Measurements from ENCODE around the gene NAA80. TPM values are rescaled to one million over a fixed set of nuclear protein-coding genes. Genes with fewer than 3 reads are reported as not detected.
A peak's percentile ranks its signal among the peaks of the same experiment; 100 is the strongest.

The NAA80 gene
- total RNA-seq, 4 donors from 2014 or later: 4.7 to 33.5 (median 24.0) TPM

GRCh38 chr3:50299638-50299928 lies 378 bp upstream of the NAA80 start:
- DNase-seq: no peak
- Histone ChIP-seq H3K4me1 (peaks cover 0 to 8% of the 10 kb centered on the region in 2 donors), H3K4me3 (peak overlapping the region; percentile 46 to 48), H3K27ac (peak overlapping the region; percentile 85 to 87), H3K9me3 (no peaks in the 10 kb centered on the region), H3K27me3 (no peaks in the 10 kb centered on the region), H3K36me3 (no peaks in the 10 kb centered on the region)
- intact Hi-C loops (cut with DNase I; ENCODE audit: low total_unique reads): no loop called here
- no peak for TF ChIP-seq POLR2A (IDR thresholded peaks at IDR 0.05)
- no peak for TF ChIP-seq CTCF (IDR thresholded peaks at IDR 0.05)

- DNase-seq: peak in 1 of 2 donors; percentile 31
- Histone ChIP-seq H3K27me3 (no peaks in the 10 kb centered on the region), H3K27ac (peak overlapping the region; percentile 87 to 92), H3K4me3 (peak overlapping the region; percentile 52 to 70), H3K36me3 (no peaks in the 10 kb centered on the region), H3K4me1 (peaks cover 0 to 8% of the 10 kb centered on the region in 2 donors), H3K9me3 (no peaks in the 10 kb centered on the region)
- TF ChIP-seq CTCF (IDR thresholded peaks at IDR 0.05) (no peak), POLR2A (IDR thresholded peaks at IDR 0.05) (no peak)
- intact Hi-C loops (cut with DNase I; ENCODE audit: low total_unique reads): no loop called here
These were observed 1.1 kb downstream of the NAA80 start for GRCh38 chr3:50297896-50298725.

- Histone ChIP-seq H3K4me3 (no peak overlapping the region), H3K27ac (no peak overlapping the region), H3K36me3 (no peaks in the 10 kb centered on the region), H3K4me1 (peaks cover 0 to 8% of the 10 kb centered on the region in 2 donors), H3K9me3 (no peaks in the 10 kb centered on the region), H3K27me3 (no peaks in the 10 kb centered on the region)
- peak in 1 of 2 donors; percentile 55 for DNase-seq
- intact Hi-C loops (cut with DNase I; ENCODE audit: low total_unique reads): no loop called here
- no peak for TF ChIP-seq CTCF (IDR thresholded peaks at IDR 0.05)
- no peak for TF ChIP-seq POLR2A (IDR thresholded peaks at IDR 0.05)
These were observed 1.8 kb downstream of the NAA80 start for GRCh38 chr3:50297384-50297775.

- TF ChIP-seq POLR2A (IDR thresholded peaks at IDR 0.05): no peak
- no peak for TF ChIP-seq CTCF (IDR thresholded peaks at IDR 0.05)
- intact Hi-C loops (cut with DNase I; ENCODE audit: low total_unique reads): no loop called here
- H3K9me3 ChIP-seq: no peaks in the 10 kb centered on the region
- no peak overlapping the region for H3K27ac ChIP-seq
- no peak for DNase-seq
- no peaks in the 10 kb centered on the region for H3K27me3 ChIP-seq
- H3K4me3 ChIP-seq: no peak overlapping the region
- H3K36me3 ChIP-seq: no peaks in the 10 kb centered on the region
- H3K4me1 ChIP-seq: peaks cover 0 to 8% of the 10 kb centered on the region in 2 donors
These were observed 2.4 kb downstream of the NAA80 start for GRCh38 chr3:50296721-50297383.
